ENCODE results near the gene TMEM243. TPM values are rescaled to one million over a fixed set of nuclear protein-coding genes. Genes with fewer than 3 reads are reported as not detected.
A peak's percentile ranks its signal among the peaks of the same experiment; 100 is the strongest.

TMEM243 gene
- total and polyA plus RNA-seq, 2 donors (not counting 3 experiments of a cell fraction or from before 2014, with no cell fraction given): 26.9 to 28.8 TPM

GRCh38 chr7:87154166-87154565 is 65.4 kb downstream of the TMEM243 start:
- intact Hi-C loops (cut with micrococcal nuclease) (loop anchor here (10.0 kb wide), 2 partner anchors 191 to 491 kb away; partner anchors contain the start of gene CROT), dilution Hi-C loops (cut with MboI; ENCODE audit: extremely low pct_ligation_motif_present, low sequenced_read_pairs) (no loop called here)
- Histone ChIP-seq H3K79me2 (ENCODE audit: control insufficient read depth, insufficient read depth, low read length) (peaks cover 64% of the 10 kb centered on the region), H3K4me2 (ENCODE audit: insufficient read depth, low read length) (peak overlapping the region; percentile 92), H3K4me1 (ENCODE audit: control insufficient read depth, extremely low read depth, insufficient read depth, low read length) (peaks cover 40% of the 10 kb centered on the region), H2AFZ (ENCODE audit: low read depth, low read length) (no peak overlapping the region), H4K20me1 (replicated peaks; ENCODE audit: control insufficient read depth, extremely low read depth, insufficient read depth, low read length) (peaks cover 5% of the 10 kb centered on the region), H3K4me3 (replicated peaks in 1 of 3; ENCODE audit: insufficient read depth in 1 of 3, low read depth in 1 of 3, low read length in 3 of 3) (peak overlapping the region; percentile 96 to 100 (median 100)), H3K9ac (replicated peaks; ENCODE audit: extremely low read depth, insufficient read depth, low read length) (peak overlapping the region; percentile 100), H3K9me3 (replicated peaks; ENCODE audit: control insufficient read depth, insufficient read depth, low read length) (no peaks in the 10 kb centered on the region), H3K27me3 (ENCODE audit: control insufficient read depth in 2 of 2, insufficient read depth in 2 of 2, low read length in 2 of 2) (no peaks in the 10 kb centered on the region), H3K27ac (ENCODE audit: insufficient read depth, low read depth, low read length) (peak overlapping the region; percentile 84), H3K9me1 (replicated peaks; ENCODE audit: control insufficient read depth, extremely low read depth, insufficient read depth, low read length) (no peaks in the 10 kb centered on the region), H3K36me3 (ENCODE audit: control insufficient read depth in 2 of 2, extremely low read depth in 1 of 2, insufficient read depth in 2 of 2, low read length in 2 of 2) (peaks cover 0 to 2% of the 10 kb centered on the region in 2 experiments)
- no TSS peak for BruUV-seq (replicated peaks)
- CTCF ChIA-PET: interaction anchor here (0.8 to 12.0 kb wide), 8 partner anchors 9 to 225 kb away, joined by 3 to 343 read pairs (median 4); partner anchors contain the start of genes ELAPOR2 and TMEM243
- DNase-seq (ENCODE audit: low read depth, low spot score): no peak
- no peak for TF ChIP-seq GATA2 (IDR thresholded peaks at IDR 0.05; ENCODE audit: insufficient read depth, insufficient read length, low read depth, low read length)
- no peak for TF ChIP-seq CTCF (IDR thresholded peaks at IDR 0.05; ENCODE audit: extremely low read depth in 1 of 2, insufficient read depth in 1 of 2, low read depth in 1 of 2, low read length in 2 of 2)
- TF ChIP-seq MAX (IDR thresholded peaks at IDR 0.05; ENCODE audit: insufficient read depth, insufficient read length): no peak
- TF ChIP-seq MYC (IDR thresholded peaks at IDR 0.05; ENCODE audit: low read depth, low read length): no peak
- no peak for TF ChIP-seq FOS (IDR thresholded peaks at IDR 0.05; ENCODE audit: borderline replicate concordance, insufficient read depth, low read length)
- no peak for TF ChIP-seq JUN (IDR thresholded peaks at IDR 0.05; ENCODE audit: borderline replicate concordance, insufficient read depth, insufficient read length, low read depth)
- no peak for TF ChIP-seq EZH2 (IDR thresholded peaks at IDR 0.05; ENCODE audit: borderline replicate concordance, low read depth, low read length, severe bottlenecking)
- no peak for TF ChIP-seq POLR2AphosphoS5 (IDR thresholded peaks at IDR 0.05; ENCODE audit: insufficient read depth, low read depth, low read length)
- no peak for TF ChIP-seq POLR2A (IDR thresholded peaks at IDR 0.05; ENCODE audit: low read depth, low read length)
- POLR2A ChIA-PET: interaction anchor here (1.0 to 1.4 kb wide), 3 partner anchors 20 to 65 kb away, joined by 3 read pairs; partner anchors contain the start of gene TMEM243
- no peak for FAIRE-seq

Data from endothelial cell of umbilical vein (primary cell).